Measurements from ENCODE around the gene GDF9. TPM values are rescaled to one million over a fixed set of nuclear protein-coding genes. Genes with fewer than 3 reads are reported as not detected.

GDF9 gene
- total RNA-seq, 1 experiment from 2014 or later, result 1.4 TPM

DNA sequence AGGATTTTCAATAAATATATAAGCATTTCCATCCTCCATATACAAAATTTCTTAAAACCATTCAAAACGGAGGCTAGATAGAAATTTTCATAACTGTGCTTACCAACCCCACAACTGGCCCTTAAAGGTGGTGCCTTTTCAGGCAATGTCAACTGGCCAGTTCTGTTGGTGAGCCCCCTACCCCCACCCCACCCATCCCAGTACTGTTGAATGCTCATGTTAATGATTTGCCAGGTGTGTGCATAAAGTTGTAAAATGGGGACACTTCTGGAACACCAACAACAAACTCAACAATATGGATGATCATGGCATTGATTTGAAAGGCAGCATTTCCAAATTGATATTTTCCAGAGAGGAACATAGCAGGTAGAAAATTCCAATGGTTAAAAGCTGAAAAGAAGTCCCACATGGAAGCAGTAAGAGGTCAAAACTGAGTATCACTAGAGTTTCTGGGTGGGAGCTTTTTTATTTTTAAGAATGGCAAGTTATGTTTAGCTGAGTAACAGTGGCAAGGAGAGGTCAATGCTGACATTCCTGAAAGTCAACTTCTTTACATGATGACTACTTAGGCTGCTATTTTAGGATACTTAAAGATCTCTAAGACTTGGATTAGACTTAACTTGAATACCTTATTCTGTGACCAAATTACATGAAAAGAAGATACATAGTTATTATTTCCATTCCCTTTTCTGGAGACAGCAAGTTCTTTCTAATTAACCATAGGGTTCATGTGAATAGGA, 9.9 kb upstream of the GDF9 start:
- Histone ChIP-seq H3K27ac (no peak overlapping the region), H3K9me2 (ENCODE audit: insufficient read depth) (no peaks in the 10 kb centered on the region), H3K4me2 (no peak overlapping the region), H2AFZ (no peak overlapping the region), H4K20me1 (ENCODE audit: insufficient read depth) (no peaks in the 10 kb centered on the region; the same call in 1 of the 2 replicates), H3K4me3 (no peak overlapping the region), H3K36me3 (ENCODE audit: low read depth) (peaks cover 32% of the 10 kb centered on the region), H3F3A (ENCODE audit: insufficient read depth, low read depth) (peaks cover 19% of the 10 kb centered on the region; the same call in 1 of the 2 replicates), H3K9me3 (ENCODE audit: insufficient read depth, low read depth) (no peaks in the 10 kb centered on the region), H3K79me2 (ENCODE audit: low read depth) (no peaks in the 10 kb centered on the region), H3K4me1 (replicated peaks; ENCODE audit: insufficient read depth) (no peaks in the 10 kb centered on the region), H3K27me3 (ENCODE audit: insufficient read depth, low read depth) (no peaks in the 10 kb centered on the region)
- BruUV-seq (replicated peaks), result no TSS peak
- POLR2A ChIA-PET (ENCODE audit: unreplicated experiment), result interaction anchor here (0.7 kb wide), 1 partner anchor 46 kb away, joined by 10 read pairs; the partner anchor contains the start of gene SHROOM1
- intact Hi-C loops (cut with micrococcal nuclease; ENCODE audit: unreplicated experiment), result no loop called here
- no peak for DNase-seq
- TF ChIP-seq EZH2 (IDR thresholded peaks at IDR 0.05; ENCODE audit: low read depth), result no peak
- TF ChIP-seq, protein P1, sequence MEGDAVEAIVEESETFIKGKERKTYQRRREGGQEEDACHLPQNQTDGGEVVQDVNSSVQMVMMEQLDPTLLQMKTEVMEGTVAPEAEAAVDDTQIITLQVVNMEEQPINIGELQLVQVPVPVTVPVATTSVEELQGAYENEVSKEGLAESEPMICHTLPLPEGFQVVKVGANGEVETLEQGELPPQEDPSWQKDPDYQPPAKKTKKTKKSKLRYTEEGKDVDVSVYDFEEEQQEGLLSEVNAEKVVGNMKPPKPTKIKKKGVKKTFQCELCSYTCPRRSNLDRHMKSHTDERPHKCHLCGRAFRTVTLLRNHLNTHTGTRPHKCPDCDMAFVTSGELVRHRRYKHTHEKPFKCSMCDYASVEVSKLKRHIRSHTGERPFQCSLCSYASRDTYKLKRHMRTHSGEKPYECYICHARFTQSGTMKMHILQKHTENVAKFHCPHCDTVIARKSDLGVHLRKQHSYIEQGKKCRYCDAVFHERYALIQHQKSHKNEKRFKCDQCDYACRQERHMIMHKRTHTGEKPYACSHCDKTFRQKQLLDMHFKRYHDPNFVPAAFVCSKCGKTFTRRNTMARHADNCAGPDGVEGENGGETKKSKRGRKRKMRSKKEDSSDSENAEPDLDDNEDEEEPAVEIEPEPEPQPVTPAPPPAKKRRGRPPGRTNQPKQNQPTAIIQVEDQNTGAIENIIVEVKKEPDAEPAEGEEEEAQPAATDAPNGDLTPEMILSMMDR (conservative IDR thresholded peaks at IDR 0.05), result no peak
- CTCF ChIA-PET, result no interaction called here

GRCh38 chr5:132873930-132874271, 7.6 kb upstream of the GDF9 start:
- Histone ChIP-seq H3K27me3 (ENCODE audit: insufficient read depth, low read depth) (no peaks in the 10 kb centered on the region), H2AFZ (no peak overlapping the region), H4K20me1 (ENCODE audit: insufficient read depth) (no peaks in the 10 kb centered on the region), H3K4me3 (no peak overlapping the region), H3K4me2 (no peak overlapping the region), H3K36me3 (ENCODE audit: low read depth) (peaks cover 21% of the 10 kb centered on the region; the same call in 1 of the 2 replicates), H3K27ac (no peak overlapping the region), H3K4me1 (replicated peaks; ENCODE audit: insufficient read depth) (no peaks in the 10 kb centered on the region), H3K79me2 (ENCODE audit: low read depth) (no peaks in the 10 kb centered on the region), H3K9me2 (ENCODE audit: insufficient read depth) (no peaks in the 10 kb centered on the region), H3K9me3 (ENCODE audit: insufficient read depth, low read depth) (no peaks in the 10 kb centered on the region), H3F3A (ENCODE audit: insufficient read depth, low read depth) (peaks cover 19% of the 10 kb centered on the region; the same call in 1 of the 2 replicates)
- no peak for DNase-seq
- POLR2A ChIA-PET (ENCODE audit: unreplicated experiment), result no interaction called here
- BruUV-seq (replicated peaks), result no TSS peak
- TF ChIP-seq, protein P1 (conservative IDR thresholded peaks at IDR 0.05), result no peak
- no peak for TF ChIP-seq EZH2 (IDR thresholded peaks at IDR 0.05; ENCODE audit: low read depth)
- CTCF ChIA-PET, result no interaction called here
- intact Hi-C loops (cut with micrococcal nuclease; ENCODE audit: unreplicated experiment), result no loop called here

DNA sequence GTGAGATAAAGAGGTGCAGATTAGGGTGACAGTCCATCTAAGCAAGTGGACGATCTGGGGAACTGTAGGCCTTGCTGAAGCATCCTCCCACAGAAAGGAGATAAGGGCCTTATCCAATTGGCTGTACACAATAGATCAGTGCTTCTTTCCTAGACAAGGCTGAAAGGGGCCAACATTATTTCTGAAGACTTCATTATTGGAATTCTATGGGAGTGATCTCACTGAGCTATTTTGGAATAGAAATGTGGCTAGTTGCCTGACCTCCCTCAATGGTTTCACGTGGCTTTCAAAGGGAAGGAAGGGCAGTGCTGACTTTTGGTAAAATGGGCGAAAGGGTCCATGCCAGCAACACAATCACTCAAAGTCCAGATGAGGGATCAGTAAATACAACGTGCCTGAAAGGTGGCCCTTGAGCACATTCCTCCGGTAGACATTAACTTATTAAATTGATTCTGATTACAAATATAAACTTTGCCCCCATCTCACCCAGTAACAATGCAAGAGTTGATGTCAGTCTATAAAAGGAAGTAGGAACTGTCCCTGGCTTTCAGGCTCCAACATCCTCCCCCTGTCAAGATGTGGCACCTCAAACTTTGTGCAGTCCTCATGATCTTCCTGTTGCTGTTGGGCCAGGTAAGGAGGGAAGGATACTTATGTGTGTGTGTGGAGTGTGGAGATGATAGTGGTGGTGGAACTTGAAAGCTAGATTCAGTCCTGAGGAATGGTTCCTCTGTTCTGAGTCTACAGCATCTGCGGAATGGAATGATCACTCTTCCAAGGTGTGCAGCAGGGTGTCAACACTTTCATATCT, 7.1 kb upstream of the GDF9 start, which contains the start of gene LEAP2:
LEAP2 (plus strand) TSS at position 550 of the 811 bp plus-strand sequence; CDS start at position 577, 27 bp downstream.
- no peak for DNase-seq
- H3K4me3 ChIP-seq, result no peak within 1 kb of the TSS
- H3K27ac ChIP-seq, result no peak within 1 kb of the TSS
- no peak within 1 kb of the TSS for H2AFZ ChIP-seq
- H3K27me3 ChIP-seq (ENCODE audit: insufficient read depth, low read depth), result no peaks in the 10 kb centered on the region
- H3K4me1 ChIP-seq (replicated peaks; ENCODE audit: insufficient read depth), result no peaks in the 10 kb centered on the region
- H3K4me2 ChIP-seq, result no peak within 1 kb of the TSS
- H3K9me2 ChIP-seq (ENCODE audit: insufficient read depth), result no peaks in the 10 kb centered on the region
- peaks cover under 1% of the 10 kb centered on the region; the same call in 1 of the 2 replicates for H3K79me2 ChIP-seq (ENCODE audit: low read depth)
- peaks cover 21% of the 10 kb centered on the region for H3K36me3 ChIP-seq (ENCODE audit: low read depth)
- peaks cover 25% of the 10 kb centered on the region; the same call in 1 of the 2 replicates for H3F3A ChIP-seq (ENCODE audit: insufficient read depth, low read depth)
- CTCF ChIA-PET, result no interaction called here
- no peaks in the 10 kb centered on the region for H3K9me3 ChIP-seq (ENCODE audit: insufficient read depth, low read depth)
- no TSS peak for BruUV-seq (replicated peaks)
- POLR2A ChIA-PET (ENCODE audit: unreplicated experiment), result no interaction called here
- no peak for TF ChIP-seq EZH2 (IDR thresholded peaks at IDR 0.05; ENCODE audit: low read depth)
- TF ChIP-seq, protein P1 (conservative IDR thresholded peaks at IDR 0.05), result no peak
- intact Hi-C loops (cut with micrococcal nuclease; ENCODE audit: unreplicated experiment), result no loop called here
- no peaks in the 10 kb centered on the region for H4K20me1 ChIP-seq (ENCODE audit: insufficient read depth)

All from PC-9 (cell line).